COLO829 (cell line): ENCODE data around the gene CDHR3.

Source experiments
- DNase-seq: peaks from one replicate; pipeline ENCODE4 v3.0.0; 2012; ENCODE audit warnings: low spot score

The CDHR3 gene

GRCh38 chr7:106050746-106051117 lies 87.7 kb downstream of the CDHR3 start:
- no peak for DNase-seq

GRCh38 chr7:106052681-106053080 lies 89.6 kb downstream of the CDHR3 start:
- DNase-seq, result no peak

- no peak for DNase-seq
These were observed 90.0 kb downstream of the CDHR3 start for GRCh38 chr7:106053109-106053508.

GRCh38 chr7:106054156-106054910 lies 91.3 kb downstream of the CDHR3 start:
- no peak for DNase-seq

- DNase-seq, result no peak
These were observed 92.0 kb downstream of the CDHR3 start for GRCh38 chr7:106054971-106055532.

GRCh38 chr7:106056513-106057203 lies 93.6 kb downstream of the CDHR3 start:
- DNase-seq, result peak; percentile 76

GRCh38 chr7:106057204-106057961 lies 94.3 kb downstream of the CDHR3 start:
- DNase-seq, result no peak

- DNase-seq, result peak; percentile 48
These were observed 95.2 kb downstream of the CDHR3 start for GRCh38 chr7:106057962-106058927.

GRCh38 chr7:106058928-106059324 lies 95.9 kb downstream of the CDHR3 start:
- no peak for DNase-seq

- DNase-seq, result no peak
These were observed 96.5 kb downstream of the CDHR3 start for GRCh38 chr7:106059556-106059955.

GRCh38 chr7:106060394-106060920 lies 97.4 kb downstream of the CDHR3 start:
- DNase-seq, result no peak

- no peak for DNase-seq
These were observed 98.4 kb downstream of the CDHR3 start for GRCh38 chr7:106061301-106061979.

- no peak for DNase-seq
These were observed 98.9 kb downstream of the CDHR3 start for GRCh38 chr7:106062006-106062405.

GRCh38 chr7:106062521-106062931 lies 99.5 kb downstream of the CDHR3 start:
- no peak for DNase-seq

- DNase-seq, result no peak
These were observed 100.0 kb downstream of the CDHR3 start for GRCh38 chr7:106063024-106063423.

GRCh38 chr7:106063692-106064091 lies 100.6 kb downstream of the CDHR3 start:
- no peak for DNase-seq

GRCh38 chr7:106064316-106064715 lies 101.3 kb downstream of the CDHR3 start:
- no peak for DNase-seq

- DNase-seq, result peak; percentile 94
These were observed 101.9 kb downstream of the CDHR3 start for GRCh38 chr7:106064771-106065574.
